Adrenal gland (tissue), 12 donors: ENCODE data around the gene CHST8. TPM values are rescaled to one million over a fixed set of nuclear protein-coding genes. Genes with fewer than 3 reads are reported as not detected.

ENCODE experiments used
- DNase-seq, 7 donors: peaks; one replicate each; pipeline ENCODE4 v3.0.0-alpha.2; 2019 to 2020
- H3K27ac ChIP-seq, 5 donors: fragments of 200-600 bp; sonication (generic) in 4 of 5; 1 replicate in 3 of 5; 2 replicates in 2 of 5; pipeline versions ENCODE4 v1.5.1 to v1.8.0; 2016 to 2020; ENCODE audit warnings: mild to moderate bottlenecking in 1 of 5
- H3K27me3 ChIP-seq: fragments of 200-600 bp; 2 replicates; pipeline ENCODE4 v1.8.0; 2021
- H3K36me3 ChIP-seq, 2 donors: fragments of 200-600 bp; replicated peaks in 1 of 2; 1 replicate in 1 of 2; 2 replicates in 1 of 2; pipeline versions ENCODE4 v1.5.1 to v1.8.0; 2018 to 2022
- H3K4me1 ChIP-seq, 2 donors: fragments of 200-600 bp; replicated peaks in 1 of 2; 1 replicate in 1 of 2; 2 replicates in 1 of 2; pipeline versions ENCODE4 v1.5.1 to v1.8.0; 2018 to 2021
- H3K4me3 ChIP-seq, 4 donors: fragments of 200-600 bp; sonication (generic) in 3 of 4; one replicate each; pipeline ENCODE4 v1.5.1; 2016 to 2018
- H3K9me3 ChIP-seq, 3 donors: fragments of 200-600 bp; sonication (generic) in 1 of 3; replicated peaks in 1 of 3; 1 replicate in 2 of 3; 2 replicates in 1 of 3; pipeline versions ENCODE4 v1.5.1 to v1.8.0; 2016 to 2021
- POLR2A ChIP-seq, 2 donors: fragments of 450-650 bp; IDR thresholded peaks; one replicate each; pipeline ENCODE4 v1.6.1; 2017; ENCODE audit warnings: antibody characterized with exemption in 2 of 2, mild to moderate bottlenecking in 2 of 2, moderate library complexity in 1 of 2
- WGBS, 4 donors: extraction: QIAGEN DNeasy Blood & Tissue Kit in 2 of 4; methylation state at CpG; one replicate each; pipeline versions ENCODE4 v1.1.5 to v1.1.7; 2013 to 2017; 5-methylcytosine and 5-hydroxymethylcytosine counted together
- intact Hi-C, 2 donors: fragments of 100-400 bp; cut with DNase I; formaldehyde crosslinking; loops; one replicate each; pipeline versions ENCODE4 v1.14.1 to v1.15.0; 2022 to 2023
- polyA plus RNA-seq, 3 donors: library from polyadenylated mRNA; stranded (reverse); fragments of 200-250 nt in 2 of 3; fragments of 350-450 nt in 1 of 3; fragmentation: Illumina TruSeq in 1 of 3; extraction: RNeasy Lipid Tissue Mini Kit (QIAGEN cat#74804) in 1 of 3; gene quantifications; one replicate each; pipeline ENCODE4 v1.2.3, GENCODE V29; 2013 to 2014
- total RNA-seq, 9 donors: library from RNA; depleted of rRNA in 4 of 9; stranded (reverse); fragments of >200 nt in 4 of 9; fragments of 120-200 nt in 1 of 9; fragmentation: NEBNext Ultra II Directional in 1 of 9; extraction: Animal tissue kit (Norgen Biotek cat#: 25700) in 1 of 9; gene quantifications; one replicate each; pipeline versions ENCODE4 v1.1.0 to v1.2.4, GENCODE V29; 2013 to 2023
- TF ChIP-seq, protein P1 (sequence below), 6 experiments: fragments of 450-650 bp in 4 of 6; fragments of 200-600 bp in 2 of 6; sonication (generic) in 1 of 6; IDR thresholded peaks; 1 replicate in 5 of 6; 2 replicates in 1 of 6; pipeline versions ENCODE4 v1.5.1 to v1.8.0; 2016 to 2021; ENCODE audit warnings: antibody characterized with exemption in 6 of 6, mild to moderate bottlenecking in 2 of 6, moderate library complexity in 1 of 6
- donor health status: healthy with polysubstance abuse.
- donor health status: Bipolar disorder and iron deficiency.
- donor health status: DM: yes; HTN: yes; CAD: no.
- donor health status: DM: no; HTN: no; CAD: no.
- donor health status: DM: no; HTN: no; CAD: no.
- donor health status: DM: yes; HTN: yes; CAD: no.

Gene CHST8
- total and polyA plus RNA-seq, 12 donors: 0.06 to 1.9 (median 0.61) TPM; not detected in 4

- H3K27ac ChIP-seq: no peak overlapping the region
- intact Hi-C loops: no loop called here
- H3K36me3 ChIP-seq: no peaks in the 10 kb centered on the region
- no peak overlapping the region for H3K4me3 ChIP-seq
- no peaks in the 10 kb centered on the region for H3K27me3 ChIP-seq
- H3K9me3 ChIP-seq: no peaks in the 10 kb centered on the region
- no peaks in the 10 kb centered on the region for H3K4me1 ChIP-seq
- 76 to 81% (median 79%) methylated on average over 8 to 13 of the region's 13 CpGs for WGBS, 4 donors
- no peak for TF ChIP-seq POLR2A (IDR thresholded peaks at IDR 0.05)
- TF ChIP-seq, protein P1, sequence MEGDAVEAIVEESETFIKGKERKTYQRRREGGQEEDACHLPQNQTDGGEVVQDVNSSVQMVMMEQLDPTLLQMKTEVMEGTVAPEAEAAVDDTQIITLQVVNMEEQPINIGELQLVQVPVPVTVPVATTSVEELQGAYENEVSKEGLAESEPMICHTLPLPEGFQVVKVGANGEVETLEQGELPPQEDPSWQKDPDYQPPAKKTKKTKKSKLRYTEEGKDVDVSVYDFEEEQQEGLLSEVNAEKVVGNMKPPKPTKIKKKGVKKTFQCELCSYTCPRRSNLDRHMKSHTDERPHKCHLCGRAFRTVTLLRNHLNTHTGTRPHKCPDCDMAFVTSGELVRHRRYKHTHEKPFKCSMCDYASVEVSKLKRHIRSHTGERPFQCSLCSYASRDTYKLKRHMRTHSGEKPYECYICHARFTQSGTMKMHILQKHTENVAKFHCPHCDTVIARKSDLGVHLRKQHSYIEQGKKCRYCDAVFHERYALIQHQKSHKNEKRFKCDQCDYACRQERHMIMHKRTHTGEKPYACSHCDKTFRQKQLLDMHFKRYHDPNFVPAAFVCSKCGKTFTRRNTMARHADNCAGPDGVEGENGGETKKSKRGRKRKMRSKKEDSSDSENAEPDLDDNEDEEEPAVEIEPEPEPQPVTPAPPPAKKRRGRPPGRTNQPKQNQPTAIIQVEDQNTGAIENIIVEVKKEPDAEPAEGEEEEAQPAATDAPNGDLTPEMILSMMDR (IDR thresholded peaks at IDR 0.05): no peak
- no peak for DNase-seq
Observed at GRCh38 chr19:33699754-33700407, 78.1 kb downstream of the CHST8 start.

DNA sequence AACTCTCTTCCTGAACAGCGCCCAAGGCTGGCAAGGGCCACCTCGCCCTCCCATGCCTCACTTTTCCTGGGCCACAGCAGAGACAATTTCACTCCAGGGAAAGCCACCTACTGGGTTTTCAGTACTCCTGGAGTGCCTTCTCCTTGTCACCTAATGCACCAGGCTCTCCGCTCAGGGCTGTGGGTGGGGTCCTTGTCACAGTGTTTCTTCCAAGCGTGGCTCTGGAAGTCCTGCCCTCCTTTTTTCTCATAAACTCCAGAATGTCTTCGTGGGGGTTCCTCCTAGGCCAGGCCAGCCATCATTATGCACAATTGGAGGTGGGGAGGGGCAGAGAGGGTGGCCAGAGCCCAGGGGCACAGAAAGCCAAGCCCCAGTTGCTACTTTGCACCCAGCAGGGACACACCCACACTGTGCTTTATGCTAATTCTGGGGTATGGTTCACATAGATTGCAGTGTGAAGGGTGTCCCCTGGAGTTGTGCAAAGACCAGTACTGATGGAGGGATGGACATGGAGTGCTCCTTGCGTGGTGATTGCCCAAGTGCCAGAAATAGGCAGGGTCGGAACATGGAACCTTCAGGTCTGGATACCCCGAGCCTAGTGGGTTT lies 78.8 kb downstream of the CHST8 start:
- 71 to 78% (median 72%) methylated on average over 8 of the region's 8 CpGs for whole genome bisulfite sequencing, 4 donors
- no peaks in the 10 kb centered on the region for H3K9me3 ChIP-seq
- H3K4me3 ChIP-seq: no peak overlapping the region
- H3K27me3 ChIP-seq: no peaks in the 10 kb centered on the region
- DNase-seq: no peak
- H3K4me1 ChIP-seq: no peaks in the 10 kb centered on the region
- no peaks in the 10 kb centered on the region for H3K36me3 ChIP-seq
- intact Hi-C loops: no loop called here
- TF ChIP-seq, protein P1 (IDR thresholded peaks at IDR 0.05): no peak
- no peak for TF ChIP-seq POLR2A (IDR thresholded peaks at IDR 0.05)
- H3K27ac ChIP-seq: no peak overlapping the region

DNA sequence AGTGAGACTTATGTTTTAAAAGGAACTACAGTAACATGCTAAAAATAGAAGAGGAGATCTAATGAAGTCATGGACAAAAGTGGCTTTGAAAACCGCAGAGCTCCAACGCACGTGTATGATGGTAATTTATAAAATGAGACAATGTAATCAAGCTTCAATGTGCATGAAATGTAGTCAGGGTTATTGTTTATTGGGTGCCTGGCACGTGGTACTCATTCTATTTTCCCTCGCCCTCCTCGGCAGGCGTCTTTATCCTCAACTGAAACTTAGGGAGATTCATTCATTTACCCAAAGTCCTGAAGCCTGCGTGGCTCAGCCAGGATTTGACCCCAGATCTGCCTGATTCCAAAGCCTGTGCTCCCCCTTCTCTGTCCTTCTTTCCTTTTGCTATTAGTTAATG lies 79.8 kb downstream of the CHST8 start:
- intact Hi-C loops: no loop called here
- no peaks in the 10 kb centered on the region for H3K36me3 ChIP-seq
- TF ChIP-seq POLR2A (IDR thresholded peaks at IDR 0.05): no peak
- TF ChIP-seq, protein P1 (IDR thresholded peaks at IDR 0.05): no peak

DNA sequence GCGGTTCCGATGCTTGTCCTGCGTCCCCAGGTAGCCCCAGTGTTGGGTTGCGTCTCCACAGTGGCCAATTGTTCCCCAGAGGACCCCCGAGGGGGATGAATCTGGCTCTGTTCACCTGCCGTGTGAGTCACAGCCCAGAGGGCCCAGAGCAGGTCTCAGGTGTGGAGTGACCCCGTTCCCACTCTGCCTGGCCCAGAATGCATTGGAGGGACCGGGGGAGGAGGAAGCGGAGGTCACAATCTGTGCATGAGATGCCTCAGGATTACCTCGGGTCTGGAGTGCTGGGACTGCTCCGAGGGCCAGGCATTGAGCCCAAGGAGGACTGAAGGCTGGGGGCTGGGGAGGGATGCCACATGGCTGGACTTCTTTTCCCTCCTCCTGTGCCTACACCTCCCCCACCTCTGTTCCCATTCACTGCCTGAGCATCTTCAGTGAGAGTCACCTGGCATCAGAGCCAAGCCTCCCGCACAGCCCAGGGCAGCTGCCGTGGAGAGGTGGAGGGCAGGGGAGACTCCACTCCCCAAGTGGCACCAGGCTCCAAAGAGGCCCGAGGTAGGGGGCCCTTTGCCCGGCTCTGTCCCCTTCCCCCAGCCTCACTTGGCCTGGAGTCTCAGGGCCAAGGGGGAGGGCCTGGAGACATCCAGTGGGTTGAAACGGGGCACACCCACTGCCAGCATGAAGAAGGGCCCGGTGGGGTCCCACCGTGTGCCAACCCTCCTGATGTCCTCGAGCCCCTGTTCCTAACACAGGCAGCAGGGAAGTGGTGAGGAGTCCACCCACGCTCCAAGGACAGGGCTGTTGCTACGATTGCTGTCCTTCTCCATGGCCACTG lies 81.1 kb downstream of the CHST8 start:
- H3K27me3 ChIP-seq: no peaks in the 10 kb centered on the region
- H3K4me1 ChIP-seq: no peaks in the 10 kb centered on the region
- no peaks in the 10 kb centered on the region for H3K36me3 ChIP-seq
- H3K9me3 ChIP-seq: no peaks in the 10 kb centered on the region
- no peak overlapping the region for H3K4me3 ChIP-seq
- intact Hi-C loops: no loop called here
- DNase-seq: no peak
- no peak for TF ChIP-seq POLR2A (IDR thresholded peaks at IDR 0.05)
- no peak overlapping the region for H3K27ac ChIP-seq
- WGBS, 4 donors: 57 to 67% (median 62%) methylated on average over 19 to 21 of the region's 21 CpGs

More for the DNA sequence above, 79.8 kb downstream of the CHST8 start:
- no peak overlapping the region for H3K27ac ChIP-seq
- no peak for DNase-seq
- H3K4me1 ChIP-seq: no peaks in the 10 kb centered on the region
- no peaks in the 10 kb centered on the region for H3K9me3 ChIP-seq
- WGBS, 4 donors: 53 to 64% (median 59%) methylated on average over 8 of the region's 8 CpGs
- no peaks in the 10 kb centered on the region for H3K27me3 ChIP-seq
- H3K4me3 ChIP-seq: no peak overlapping the region
